ENCODE measurements around the gene C10orf67.
A peak's percentile ranks its signal among the peaks of the same experiment; 100 is the strongest.
"Not testable (repeated sequence)": the region's sequence is repeated elsewhere in the genome, so short reads cannot be mapped to it uniquely, and the experiment has no call there.

C10orf67 gene

DNA sequence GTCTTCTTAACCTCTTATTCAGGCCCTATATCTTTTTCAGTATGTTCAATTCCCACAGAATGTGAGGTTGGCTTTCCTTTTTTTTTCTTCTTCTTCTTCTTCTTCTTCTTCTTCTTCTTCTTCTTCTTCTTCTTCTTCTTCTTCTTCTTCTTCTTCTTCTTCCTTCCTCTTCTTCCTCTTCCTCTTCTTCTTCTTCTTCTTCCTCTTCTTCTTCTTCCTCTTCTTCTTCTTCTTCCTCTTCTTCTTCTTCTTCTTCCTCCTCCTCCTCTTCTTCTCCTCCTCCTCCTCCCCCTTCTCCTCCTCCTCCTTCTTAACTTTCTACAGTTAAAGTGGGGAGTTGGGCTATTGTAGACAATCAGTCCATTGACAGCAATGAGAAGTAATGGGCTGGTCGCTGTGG, 6.1 kb upstream of the C10orf67 start:
- H3K4me3 Mint-ChIP-seq; DNase-seq (ENCODE audit: low spot score); H3K4me1 Mint-ChIP-seq (ENCODE audit: low read depth); H3K9me3 Mint-ChIP-seq; H3K36me3 Mint-ChIP-seq (ENCODE audit: low read depth); H3K27ac Mint-ChIP-seq: not testable (repeated sequence)
- H3K27me3 Mint-ChIP-seq (ENCODE audit: low read depth), result peaks cover 17% of the 10 kb centered on the region

GRCh38 chr10:23345861-23346260, 1.3 kb upstream of the C10orf67 start:
- Mint-ChIP-seq H3K4me1 (ENCODE audit: low read depth) (peaks cover 16% of the 10 kb centered on the region), H3K27me3 (ENCODE audit: low read depth) (peaks cover 20% of the 10 kb centered on the region), H3K36me3 (ENCODE audit: low read depth) (no peaks in the 10 kb centered on the region), H3K9me3 (no peaks in the 10 kb centered on the region), H3K27ac (no peak overlapping the region), H3K4me3 (no peak overlapping the region)
- no peak for DNase-seq (ENCODE audit: low spot score)

DNA sequence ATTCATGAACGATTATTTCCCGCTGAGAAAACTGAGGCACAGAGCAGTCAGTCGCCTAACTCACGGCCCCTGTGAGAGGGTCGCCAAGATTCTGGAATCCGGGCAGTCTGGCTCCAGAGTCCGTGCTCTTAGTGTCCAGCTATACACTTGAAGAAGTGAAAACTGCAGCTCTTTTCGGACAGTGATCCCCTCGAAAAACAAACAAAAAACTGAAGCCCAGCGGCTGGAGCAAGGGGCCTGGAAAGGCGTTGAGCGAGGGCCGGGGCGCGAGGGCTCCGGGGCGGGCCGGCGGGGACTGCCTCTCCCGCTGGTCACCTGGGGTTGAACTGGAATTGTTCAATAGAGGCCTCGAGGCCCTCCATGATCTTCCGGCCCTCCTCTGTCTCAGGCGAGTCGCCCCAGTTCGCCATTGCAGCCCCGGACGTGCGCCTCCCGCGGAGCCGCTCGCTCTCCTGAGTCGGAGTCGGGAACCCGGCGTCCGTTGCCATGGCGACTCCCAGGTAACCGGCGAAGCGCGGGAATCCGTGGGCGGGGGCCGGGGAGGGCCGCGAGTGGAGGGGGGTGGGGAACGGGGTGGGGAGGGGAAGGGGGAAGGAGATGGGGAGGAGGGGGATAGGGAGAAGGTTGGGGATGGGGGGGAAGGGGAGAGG, 881 bp downstream of the C10orf67 start:
- peaks cover 14% of the 10 kb centered on the region for H3K27me3 Mint-ChIP-seq (ENCODE audit: low read depth)
- DNase-seq (ENCODE audit: low spot score), result no peak
- no peak overlapping the region for H3K27ac Mint-ChIP-seq
- H3K36me3 Mint-ChIP-seq (ENCODE audit: low read depth), result no peaks in the 10 kb centered on the region
- peaks cover 20% of the 10 kb centered on the region for H3K4me1 Mint-ChIP-seq (ENCODE audit: low read depth)
- H3K9me3 Mint-ChIP-seq, result no peaks in the 10 kb centered on the region
- H3K4me3 Mint-ChIP-seq, result peak overlapping the region; percentile 83

GRCh38 chr10:23342213-23342884, 2.2 kb downstream of the C10orf67 start:
- DNase-seq (ENCODE audit: low spot score), result no peak
- H3K36me3 Mint-ChIP-seq (ENCODE audit: low read depth), result no peaks in the 10 kb centered on the region
- H3K4me1 Mint-ChIP-seq (ENCODE audit: low read depth), result peaks cover 22% of the 10 kb centered on the region
- no peaks in the 10 kb centered on the region for H3K9me3 Mint-ChIP-seq
- H3K27me3 Mint-ChIP-seq (ENCODE audit: low read depth), result peaks cover 16% of the 10 kb centered on the region
- no peak overlapping the region for H3K4me3 Mint-ChIP-seq
- no peak overlapping the region for H3K27ac Mint-ChIP-seq

DNA sequence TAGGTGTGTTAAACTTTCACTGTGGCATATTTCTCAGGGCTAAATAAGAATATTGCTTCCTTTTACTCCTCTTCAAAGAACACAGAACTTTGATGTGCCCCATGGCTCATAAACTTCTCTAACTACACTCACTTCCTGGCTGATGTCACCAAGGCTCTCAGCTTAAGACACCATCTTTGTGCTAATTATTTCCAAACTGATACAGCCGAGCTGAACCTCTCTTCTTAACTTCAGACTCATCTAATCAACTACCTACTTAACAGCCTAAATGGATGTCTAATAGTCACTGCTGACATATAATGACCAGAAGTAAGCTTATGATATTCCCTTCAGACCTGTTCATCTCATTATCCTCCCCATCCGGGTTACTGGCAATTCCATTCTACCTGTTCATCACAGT, 3.6 kb downstream of the C10orf67 start:
- Mint-ChIP-seq H3K27me3 (ENCODE audit: low read depth) (peaks cover 16% of the 10 kb centered on the region), H3K27ac (no peak overlapping the region), H3K4me3 (no peak overlapping the region), H3K4me1 (ENCODE audit: low read depth) (peaks cover 22% of the 10 kb centered on the region), H3K36me3 (ENCODE audit: low read depth) (no peaks in the 10 kb centered on the region), H3K9me3 (no peaks in the 10 kb centered on the region)
- no peak for DNase-seq (ENCODE audit: low spot score)

DNA sequence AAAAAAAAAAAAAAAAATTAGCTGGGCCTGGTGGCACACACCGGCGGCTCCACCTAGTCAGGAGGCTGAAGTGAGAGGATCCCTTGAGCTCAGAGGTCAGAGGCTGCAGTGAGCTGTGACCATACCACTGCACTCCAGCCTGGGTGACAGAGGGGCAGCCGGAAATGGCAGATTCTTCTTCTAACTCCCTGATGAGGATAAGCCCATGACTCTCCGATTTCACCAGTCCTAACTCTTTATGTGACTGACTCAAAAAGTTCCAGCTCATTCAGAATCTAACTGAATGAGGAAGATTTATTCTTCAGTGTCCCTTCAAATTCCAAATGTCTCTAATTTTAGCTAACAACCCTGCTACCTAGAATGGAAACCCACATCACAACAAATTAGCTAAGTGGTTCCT, 4.2 kb downstream of the C10orf67 start:
- no peak for DNase-seq (ENCODE audit: low spot score)
- Mint-ChIP-seq H3K9me3 (no peaks in the 10 kb centered on the region), H3K27me3 (ENCODE audit: low read depth) (peaks cover 12% of the 10 kb centered on the region), H3K4me3 (no peak overlapping the region), H3K27ac (no peak overlapping the region), H3K36me3 (ENCODE audit: low read depth) (no peaks in the 10 kb centered on the region), H3K4me1 (ENCODE audit: low read depth) (peaks cover 20% of the 10 kb centered on the region)

- Mint-ChIP-seq H3K4me3 (no peak overlapping the region), H3K36me3 (ENCODE audit: low read depth) (no peaks in the 10 kb centered on the region), H3K9me3 (no peaks in the 10 kb centered on the region), H3K27ac (no peak overlapping the region), H3K4me1 (ENCODE audit: low read depth) (peaks cover 16% of the 10 kb centered on the region), H3K27me3 (ENCODE audit: low read depth) (peaks cover 8% of the 10 kb centered on the region)
- DNase-seq (ENCODE audit: low spot score), result no peak
Measured at GRCh38 chr10:23338886-23339285, 5.7 kb downstream of the C10orf67 start.

- Mint-ChIP-seq H3K27me3 (ENCODE audit: low read depth) (peaks cover 7% of the 10 kb centered on the region), H3K9me3 (no peaks in the 10 kb centered on the region), H3K27ac (no peak overlapping the region), H3K4me1 (ENCODE audit: low read depth) (peaks cover 16% of the 10 kb centered on the region), H3K4me3 (no peak overlapping the region), H3K36me3 (ENCODE audit: low read depth) (no peaks in the 10 kb centered on the region)
- DNase-seq (ENCODE audit: low spot score), result no peak
Measured at GRCh38 chr10:23338155-23338828, 6.3 kb downstream of the C10orf67 start.

- Mint-ChIP-seq H3K27ac (no peak overlapping the region), H3K4me1 (ENCODE audit: low read depth) (peaks cover 16% of the 10 kb centered on the region), H3K36me3 (ENCODE audit: low read depth) (no peaks in the 10 kb centered on the region), H3K9me3 (no peaks in the 10 kb centered on the region), H3K4me3 (no peak overlapping the region), H3K27me3 (ENCODE audit: low read depth) (peaks cover 7% of the 10 kb centered on the region)
- no peak for DNase-seq (ENCODE audit: low spot score)
Measured at GRCh38 chr10:23337616-23338015, 7.0 kb downstream of the C10orf67 start.

DNA sequence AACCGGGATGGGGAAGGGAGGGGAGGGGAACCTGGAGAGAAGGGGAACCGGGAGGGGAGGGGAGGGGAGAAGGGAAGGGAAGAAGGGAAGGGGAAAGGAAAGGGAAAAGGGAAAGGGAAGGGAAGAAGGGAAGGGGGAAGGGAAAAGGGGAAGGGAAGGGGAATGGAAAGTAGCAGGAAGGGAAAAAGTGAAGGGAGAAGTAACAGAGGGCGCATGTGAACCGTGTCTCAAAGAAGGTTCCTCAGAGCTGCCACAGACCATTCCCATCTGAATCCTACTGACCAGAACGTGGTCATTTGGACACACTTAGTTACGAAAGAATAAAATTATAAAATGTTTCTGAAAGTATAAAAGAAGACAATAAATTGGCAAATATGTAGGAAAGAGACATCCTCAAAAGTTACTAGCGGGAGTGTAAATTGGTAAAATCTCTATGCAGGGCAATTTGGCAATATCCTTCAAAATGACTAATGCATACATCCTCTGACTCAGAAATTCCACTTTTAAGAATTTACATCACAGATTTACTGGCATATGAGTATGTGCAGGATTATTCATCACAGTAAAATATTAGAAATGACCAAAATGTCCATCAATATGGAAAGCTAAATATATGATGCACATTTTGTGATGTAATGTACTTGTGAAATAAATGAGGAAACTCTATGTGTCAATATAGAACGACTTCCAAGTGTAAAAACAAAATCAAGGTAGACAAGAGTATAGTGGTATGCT, 12.9 kb downstream of the C10orf67 start:
- no peak for DNase-seq (ENCODE audit: low spot score)
- Mint-ChIP-seq H3K4me3 (no peak overlapping the region), H3K27me3 (ENCODE audit: low read depth) (peaks cover 4% of the 10 kb centered on the region), H3K27ac (no peak overlapping the region), H3K36me3 (ENCODE audit: low read depth) (no peaks in the 10 kb centered on the region), H3K4me1 (ENCODE audit: low read depth) (no peaks in the 10 kb centered on the region), H3K9me3 (peaks cover 4% of the 10 kb centered on the region)

DNA sequence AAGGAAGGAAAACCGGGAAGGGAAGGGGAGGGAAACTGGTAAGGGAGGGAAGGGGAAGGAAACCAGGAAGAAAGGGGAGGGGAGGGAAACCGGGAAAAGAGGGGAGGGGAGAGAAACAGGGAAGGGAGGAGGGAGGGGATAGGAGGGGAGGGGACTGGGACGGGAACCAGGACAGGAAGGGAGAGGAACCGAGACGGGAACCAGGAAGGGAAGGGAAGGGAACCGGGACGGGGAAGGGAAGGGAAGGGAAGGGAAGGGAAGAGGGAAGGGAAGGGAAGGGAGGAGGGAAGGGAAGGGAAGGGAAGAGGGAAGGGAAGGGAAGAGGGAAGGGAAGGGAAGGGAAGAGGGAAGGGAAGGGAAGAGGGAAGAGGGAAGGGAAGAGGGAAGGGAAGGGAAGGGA, 13.6 kb downstream of the C10orf67 start:
- H3K36me3 Mint-ChIP-seq (ENCODE audit: low read depth), result no peaks in the 10 kb centered on the region
- H3K27me3 Mint-ChIP-seq (ENCODE audit: low read depth), result peaks cover 11% of the 10 kb centered on the region
- peaks cover 4% of the 10 kb centered on the region for H3K9me3 Mint-ChIP-seq
- no peak overlapping the region for H3K4me3 Mint-ChIP-seq
- DNase-seq (ENCODE audit: low spot score), result no peak
- no peak overlapping the region for H3K27ac Mint-ChIP-seq
- no peaks in the 10 kb centered on the region for H3K4me1 Mint-ChIP-seq (ENCODE audit: low read depth)

- DNase-seq (ENCODE audit: low spot score), result no peak
- Mint-ChIP-seq H3K27me3 (ENCODE audit: low read depth) (peaks cover 16% of the 10 kb centered on the region), H3K9me3 (peaks cover 4% of the 10 kb centered on the region), H3K36me3 (ENCODE audit: low read depth) (no peaks in the 10 kb centered on the region), H3K4me1 (ENCODE audit: low read depth) (peaks cover 1% of the 10 kb centered on the region), H3K27ac (no peak overlapping the region), H3K4me3 (no peak overlapping the region)
Measured at GRCh38 chr10:23326544-23327307, 17.9 kb downstream of the C10orf67 start.

DNA sequence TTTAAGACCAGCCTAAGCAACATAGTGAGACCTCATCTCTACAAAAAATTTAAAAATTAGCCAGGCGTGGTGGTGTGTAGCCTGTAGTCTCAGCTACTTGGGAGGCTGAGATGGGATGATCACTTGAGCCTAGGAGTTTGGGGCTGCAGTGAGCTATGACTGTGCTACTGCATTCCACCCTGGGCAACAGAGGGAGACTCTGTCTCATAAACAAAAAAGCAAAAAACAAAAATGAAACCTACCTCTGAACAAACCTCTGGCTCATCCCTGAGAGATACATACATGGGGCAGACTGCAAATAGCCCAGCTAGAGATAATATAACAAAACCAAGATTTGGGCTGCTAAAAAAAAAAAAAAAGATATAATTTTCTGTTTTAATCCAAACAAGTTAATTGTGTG, 19.5 kb downstream of the C10orf67 start:
- no peak overlapping the region for H3K4me3 Mint-ChIP-seq
- H3K27me3 Mint-ChIP-seq (ENCODE audit: low read depth), result peaks cover 16% of the 10 kb centered on the region
- H3K9me3 Mint-ChIP-seq, result no peaks in the 10 kb centered on the region
- H3K4me1 Mint-ChIP-seq (ENCODE audit: low read depth), result peaks cover 1% of the 10 kb centered on the region
- H3K27ac Mint-ChIP-seq, result no peak overlapping the region
- no peak for DNase-seq (ENCODE audit: low spot score)
- H3K36me3 Mint-ChIP-seq (ENCODE audit: low read depth), result no peaks in the 10 kb centered on the region
